ENCODE data around the gene RHBDD1. TPM values are rescaled to one million over a fixed set of nuclear protein-coding genes. Genes with fewer than 3 reads are reported as not detected.

The RHBDD1 gene
- polyA plus RNA-seq, 1 donor from 2014 or later = 5.4 TPM

DNA sequence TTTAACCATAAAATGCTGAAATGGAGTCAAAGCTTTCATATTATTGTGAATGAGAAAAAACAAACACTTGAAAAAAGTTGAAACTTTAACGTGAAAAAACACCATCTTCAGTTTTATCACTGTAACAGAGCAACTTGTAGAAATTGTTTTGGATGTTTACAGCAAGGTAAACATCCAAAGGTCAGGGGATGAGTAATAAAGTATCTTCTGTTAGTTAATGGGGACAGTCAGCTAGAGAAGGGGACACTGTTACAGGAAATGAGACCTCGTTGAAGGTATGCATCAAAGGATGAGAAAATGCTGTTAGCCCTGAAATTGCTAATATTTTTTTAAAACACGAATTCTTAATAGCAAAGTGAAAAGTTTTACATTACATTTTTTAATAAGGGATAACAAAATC lies 2.9 kb downstream of the RHBDD1 start:
- Histone ChIP-seq H3F3A (ENCODE audit: insufficient read depth, low read length, poor library complexity, severe bottlenecking) (peaks cover 5% of the 10 kb centered on the region), H3K27me3 (ENCODE audit: insufficient read depth, low read depth, low read length) (no peaks in the 10 kb centered on the region), H3K9me3 (ENCODE audit: low read length) (no peaks in the 10 kb centered on the region), H4K20me1 (ENCODE audit: insufficient read depth) (no peaks in the 10 kb centered on the region), H3K27ac (ENCODE audit: low read length) (no peak overlapping the region), H3K36me3 (ENCODE audit: insufficient read depth, low read length) (no peaks in the 10 kb centered on the region), H3K79me2 (replicated peaks; ENCODE audit: insufficient read depth, low read length) (peaks cover 5% of the 10 kb centered on the region), H3K4me3 (ENCODE audit: low read length) (peak overlapping the region; percentile 24), H3K9ac (ENCODE audit: low read length) (no peak overlapping the region), H3K9me2 (ENCODE audit: insufficient read depth, low read length) (no peaks in the 10 kb centered on the region), H3K4me2 (ENCODE audit: low read length) (peak overlapping the region; percentile 38), H2AFZ (ENCODE audit: low read depth, low read length) (no peak overlapping the region)
- TF ChIP-seq MXI1 (conservative IDR thresholded peaks at IDR 0.05; ENCODE audit: poor library complexity, severe bottlenecking) (no peak), RAD21 (conservative IDR thresholded peaks at IDR 0.05) (no peak), POLR2AphosphoS5 (IDR thresholded peaks at IDR 0.05) (no peak), CTCF (IDR thresholded peaks at IDR 0.05; ENCODE audit: poor library complexity, severe bottlenecking) (no peak), SMC3 (conservative IDR thresholded peaks at IDR 0.05; ENCODE audit: poor library complexity) (no peak), EP300 (conservative IDR thresholded peaks at IDR 0.05; ENCODE audit: poor library complexity, severe bottlenecking) (no peak)
- TF ChIP-seq, protein P1, sequence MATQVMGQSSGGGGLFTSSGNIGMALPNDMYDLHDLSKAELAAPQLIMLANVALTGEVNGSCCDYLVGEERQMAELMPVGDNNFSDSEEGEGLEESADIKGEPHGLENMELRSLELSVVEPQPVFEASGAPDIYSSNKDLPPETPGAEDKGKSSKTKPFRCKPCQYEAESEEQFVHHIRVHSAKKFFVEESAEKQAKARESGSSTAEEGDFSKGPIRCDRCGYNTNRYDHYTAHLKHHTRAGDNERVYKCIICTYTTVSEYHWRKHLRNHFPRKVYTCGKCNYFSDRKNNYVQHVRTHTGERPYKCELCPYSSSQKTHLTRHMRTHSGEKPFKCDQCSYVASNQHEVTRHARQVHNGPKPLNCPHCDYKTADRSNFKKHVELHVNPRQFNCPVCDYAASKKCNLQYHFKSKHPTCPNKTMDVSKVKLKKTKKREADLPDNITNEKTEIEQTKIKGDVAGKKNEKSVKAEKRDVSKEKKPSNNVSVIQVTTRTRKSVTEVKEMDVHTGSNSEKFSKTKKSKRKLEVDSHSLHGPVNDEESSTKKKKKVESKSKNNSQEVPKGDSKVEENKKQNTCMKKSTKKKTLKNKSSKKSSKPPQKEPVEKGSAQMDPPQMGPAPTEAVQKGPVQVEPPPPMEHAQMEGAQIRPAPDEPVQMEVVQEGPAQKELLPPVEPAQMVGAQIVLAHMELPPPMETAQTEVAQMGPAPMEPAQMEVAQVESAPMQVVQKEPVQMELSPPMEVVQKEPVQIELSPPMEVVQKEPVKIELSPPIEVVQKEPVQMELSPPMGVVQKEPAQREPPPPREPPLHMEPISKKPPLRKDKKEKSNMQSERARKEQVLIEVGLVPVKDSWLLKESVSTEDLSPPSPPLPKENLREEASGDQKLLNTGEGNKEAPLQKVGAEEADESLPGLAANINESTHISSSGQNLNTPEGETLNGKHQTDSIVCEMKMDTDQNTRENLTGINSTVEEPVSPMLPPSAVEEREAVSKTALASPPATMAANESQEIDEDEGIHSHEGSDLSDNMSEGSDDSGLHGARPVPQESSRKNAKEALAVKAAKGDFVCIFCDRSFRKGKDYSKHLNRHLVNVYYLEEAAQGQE (IDR thresholded peaks at IDR 0.05; ENCODE audit: borderline replicate concordance) = no peak

- Histone ChIP-seq H3F3A (ENCODE audit: insufficient read depth, low read length, poor library complexity, severe bottlenecking) (peaks cover 5% of the 10 kb centered on the region), H3K9me3 (ENCODE audit: low read length) (no peaks in the 10 kb centered on the region), H3K27ac (ENCODE audit: low read length) (peak overlapping the region; percentile 51), H3K4me3 (ENCODE audit: low read length) (peak overlapping the region; percentile 44), H3K27me3 (ENCODE audit: insufficient read depth, low read depth, low read length) (no peaks in the 10 kb centered on the region), H3K4me2 (ENCODE audit: low read length) (peak overlapping the region; percentile 38), H3K79me2 (replicated peaks; ENCODE audit: insufficient read depth, low read length) (peaks cover 5% of the 10 kb centered on the region), H4K20me1 (ENCODE audit: insufficient read depth) (no peaks in the 10 kb centered on the region), H3K9ac (ENCODE audit: low read length) (no peak overlapping the region), H3K36me3 (ENCODE audit: insufficient read depth, low read length) (no peaks in the 10 kb centered on the region), H3K9me2 (ENCODE audit: insufficient read depth, low read length) (no peaks in the 10 kb centered on the region), H2AFZ (ENCODE audit: low read depth, low read length) (no peak overlapping the region)
- TF ChIP-seq SMC3 (conservative IDR thresholded peaks at IDR 0.05; ENCODE audit: poor library complexity) (no peak), TAF1 (IDR thresholded peaks at IDR 0.05; ENCODE audit: low read depth) (no peak), RAD21 (conservative IDR thresholded peaks at IDR 0.05) (no peak), MXI1 (conservative IDR thresholded peaks at IDR 0.05; ENCODE audit: poor library complexity, severe bottlenecking) (no peak), EP300 (conservative IDR thresholded peaks at IDR 0.05; ENCODE audit: poor library complexity, severe bottlenecking) (no peak), CTCF (IDR thresholded peaks at IDR 0.05; ENCODE audit: poor library complexity, severe bottlenecking) (no peak), EZH2 (IDR thresholded peaks at IDR 0.05; ENCODE audit: borderline replicate concordance, insufficient read depth, low read length, poor library complexity, severe bottlenecking) (no peak), POLR2AphosphoS5 (IDR thresholded peaks at IDR 0.05) (no peak)
- TF ChIP-seq, protein P1 (IDR thresholded peaks at IDR 0.05; ENCODE audit: borderline replicate concordance) = no peak
Observed at GRCh38 chr2:226839161-226839560, 3.3 kb downstream of the RHBDD1 start.
